ENCODE measurements around the gene DGKZ.

The DGKZ gene

DNA sequence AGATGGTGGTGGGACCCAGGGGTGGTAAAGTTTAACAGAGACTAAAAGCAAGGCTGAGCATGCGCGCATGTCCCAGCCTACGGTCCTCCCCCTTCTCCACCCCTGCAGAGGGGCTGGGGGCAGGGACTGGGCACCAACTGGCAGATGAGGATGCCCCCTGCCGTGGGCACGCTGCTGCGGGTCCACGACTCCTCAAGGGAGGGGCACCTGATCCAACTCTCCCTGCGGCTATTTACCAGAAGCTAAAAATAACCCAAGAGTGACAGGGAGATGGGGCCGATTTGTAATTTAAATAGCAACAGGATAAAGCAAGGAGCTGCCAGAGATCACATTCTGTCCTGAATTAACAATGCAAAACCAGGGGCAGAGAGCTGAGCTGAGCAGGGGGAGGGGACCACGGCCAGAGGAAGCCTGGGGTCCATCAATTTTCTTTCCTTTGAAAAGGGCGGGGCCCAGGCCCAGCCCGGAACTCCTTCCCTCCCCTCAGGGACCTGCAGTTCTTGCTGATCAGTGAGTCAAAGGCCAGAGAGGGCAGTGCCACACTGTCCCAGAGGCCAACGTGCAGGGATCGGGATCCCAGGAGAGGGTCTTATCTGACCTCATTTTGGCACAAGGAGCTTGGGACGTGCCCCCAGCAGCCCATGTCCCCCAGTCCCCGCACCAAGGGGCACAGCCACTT is 8.1 kb upstream of the DGKZ start:
- Histone ChIP-seq H3K9me3 (replicated peaks; ENCODE audit: low read length) (no peaks in the 10 kb centered on the region), H3K4me3 (ENCODE audit: low read length) (no peak overlapping the region), H3K4me1 (ENCODE audit: control insufficient read depth, insufficient read depth, low read length) (peaks cover 6% of the 10 kb centered on the region)

GRCh38 chr11:46339816-46340215 is 7.4 kb upstream of the DGKZ start:
- peaks cover 44% of the 10 kb centered on the region for H3K27me3 ChIP-seq (ENCODE audit: control insufficient read depth, insufficient read depth, low read length)
- no peak overlapping the region for H3K4me2 ChIP-seq (ENCODE audit: low read length)
- no peak overlapping the region for H3K4me3 ChIP-seq (ENCODE audit: low read length)
- H3K9ac ChIP-seq (ENCODE audit: low read depth, low read length) = no peak overlapping the region
- no peaks in the 10 kb centered on the region for H3K36me3 ChIP-seq (ENCODE audit: insufficient read depth, low read length)
- peaks cover 6% of the 10 kb centered on the region for H3K4me1 ChIP-seq (ENCODE audit: control insufficient read depth, insufficient read depth, low read length)
- H3K9me3 ChIP-seq (replicated peaks; ENCODE audit: low read length) = no peaks in the 10 kb centered on the region

More for the DNA sequence above, 8.1 kb upstream of the DGKZ start:
- Histone ChIP-seq H3K27me3 (ENCODE audit: control insufficient read depth, insufficient read depth, low read length) (peaks cover 46% of the 10 kb centered on the region), H3K36me3 (ENCODE audit: insufficient read depth, low read length) (no peaks in the 10 kb centered on the region), H3K9ac (ENCODE audit: low read depth, low read length) (no peak overlapping the region), H3K4me2 (ENCODE audit: low read length) (no peak overlapping the region)

DNA sequence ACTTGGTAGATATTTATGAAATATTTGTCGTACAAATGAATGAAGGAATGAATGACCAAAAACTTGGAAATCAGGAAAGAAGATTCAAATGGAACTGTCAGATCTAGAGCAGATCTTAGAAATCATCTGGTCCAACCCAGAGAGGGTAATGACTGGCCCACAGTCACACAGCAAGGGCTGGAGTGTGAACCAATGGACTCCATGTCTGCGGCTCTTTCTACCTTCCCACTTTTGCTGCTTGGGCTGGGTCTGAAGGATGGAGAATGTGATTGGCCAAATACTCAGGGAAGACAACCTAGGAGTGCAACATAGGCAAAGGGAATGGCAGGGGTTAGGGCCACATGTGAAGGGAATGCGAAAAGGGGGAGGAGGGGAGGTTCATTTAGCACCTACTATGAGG is 5.8 kb upstream of the DGKZ start:
- H3K9me3 ChIP-seq (replicated peaks; ENCODE audit: low read length) = no peaks in the 10 kb centered on the region
- peaks cover 53% of the 10 kb centered on the region for H3K27me3 ChIP-seq (ENCODE audit: control insufficient read depth, insufficient read depth, low read length)
- H3K9ac ChIP-seq (ENCODE audit: low read depth, low read length) = no peak overlapping the region
- no peaks in the 10 kb centered on the region for H3K36me3 ChIP-seq (ENCODE audit: insufficient read depth, low read length)
- no peak overlapping the region for H3K4me2 ChIP-seq (ENCODE audit: low read length)
- no peak overlapping the region for H3K4me3 ChIP-seq (ENCODE audit: low read length)
- peaks cover 6% of the 10 kb centered on the region for H3K4me1 ChIP-seq (ENCODE audit: control insufficient read depth, insufficient read depth, low read length)

DNA sequence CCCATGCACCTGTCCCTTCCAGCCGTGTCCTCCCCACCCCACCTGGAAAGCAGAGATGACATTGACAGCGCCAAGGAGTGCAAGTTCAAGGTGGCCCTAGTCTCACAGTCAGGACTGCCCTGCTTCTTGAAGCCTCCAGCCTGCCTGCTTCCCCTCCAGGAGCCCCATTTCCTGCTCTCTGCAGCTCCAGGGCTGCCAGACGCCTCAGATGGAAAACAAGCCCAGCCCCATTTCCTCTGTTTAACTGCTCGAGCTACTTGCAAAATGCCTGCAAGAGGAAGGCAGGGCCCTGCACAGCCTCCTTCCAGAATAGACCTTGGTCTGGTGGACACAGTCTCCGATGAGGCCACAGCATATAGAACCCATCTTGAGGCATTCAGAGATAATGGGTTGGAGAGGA is 5.0 kb upstream of the DGKZ start:
- no peak overlapping the region for H3K4me2 ChIP-seq (ENCODE audit: low read length)
- no peak overlapping the region for H3K4me3 ChIP-seq (ENCODE audit: low read length)
- no peaks in the 10 kb centered on the region for H3K9me3 ChIP-seq (replicated peaks; ENCODE audit: low read length)
- no peak overlapping the region for H3K9ac ChIP-seq (ENCODE audit: low read depth, low read length)
- peaks cover 53% of the 10 kb centered on the region for H3K27me3 ChIP-seq (ENCODE audit: control insufficient read depth, insufficient read depth, low read length)
- H3K4me1 ChIP-seq (ENCODE audit: control insufficient read depth, insufficient read depth, low read length) = peaks cover 10% of the 10 kb centered on the region
- no peaks in the 10 kb centered on the region for H3K36me3 ChIP-seq (ENCODE audit: insufficient read depth, low read length)

DNA sequence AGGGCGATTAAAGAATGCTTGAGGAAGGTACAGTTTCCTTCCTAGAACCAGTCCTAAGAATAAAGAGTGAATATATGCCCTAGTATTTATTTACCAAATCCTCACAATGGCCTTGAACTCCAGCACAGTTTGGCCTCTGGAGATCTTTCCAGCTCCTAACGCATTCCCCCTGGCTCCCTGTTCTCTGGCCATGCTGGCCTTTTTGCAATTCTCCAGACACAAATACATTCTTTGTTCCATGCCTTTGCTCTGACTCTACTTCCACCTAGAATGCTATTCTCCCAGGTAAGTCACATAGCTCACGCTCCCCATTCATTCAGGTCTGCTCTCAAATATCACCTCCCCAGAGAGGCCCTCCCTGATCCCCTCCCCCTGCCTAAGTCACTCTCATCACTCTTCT is 3.7 kb upstream of the DGKZ start:
- peaks cover 53% of the 10 kb centered on the region for H3K27me3 ChIP-seq (ENCODE audit: control insufficient read depth, insufficient read depth, low read length)
- H3K4me1 ChIP-seq (ENCODE audit: control insufficient read depth, insufficient read depth, low read length) = peaks cover 16% of the 10 kb centered on the region
- no peak overlapping the region for H3K4me2 ChIP-seq (ENCODE audit: low read length)
- no peak overlapping the region for H3K4me3 ChIP-seq (ENCODE audit: low read length)
- no peak overlapping the region for H3K9ac ChIP-seq (ENCODE audit: low read depth, low read length)
- no peaks in the 10 kb centered on the region for H3K36me3 ChIP-seq (ENCODE audit: insufficient read depth, low read length)
- H3K9me3 ChIP-seq (replicated peaks; ENCODE audit: low read length) = no peaks in the 10 kb centered on the region

DNA sequence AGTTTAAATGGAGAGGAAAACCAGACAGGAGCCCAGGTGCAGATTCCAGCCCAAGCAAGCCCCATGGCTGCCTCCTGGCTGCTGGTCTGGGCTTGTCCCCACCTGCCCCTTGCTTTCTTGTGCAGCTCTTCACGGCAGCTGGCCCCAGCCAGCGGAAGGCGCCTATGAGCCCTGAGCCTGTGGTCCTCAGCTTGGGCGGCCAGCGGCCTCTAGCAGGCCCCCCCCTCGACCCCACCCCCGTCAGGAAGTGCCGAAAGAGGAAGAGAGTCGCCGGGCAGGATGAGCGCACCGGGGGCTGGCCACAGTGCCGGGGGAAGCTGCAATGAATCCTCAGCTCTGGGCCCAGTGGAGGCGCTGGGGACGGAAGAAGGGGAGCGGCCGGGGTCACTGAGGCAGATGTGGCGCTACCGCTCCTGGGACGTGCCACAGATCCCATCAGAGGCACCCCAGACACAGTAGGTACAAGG is 2.1 kb upstream of the DGKZ start:
- Histone ChIP-seq H3K9me3 (replicated peaks; ENCODE audit: low read length) (no peaks in the 10 kb centered on the region), H3K36me3 (ENCODE audit: insufficient read depth, low read length) (no peaks in the 10 kb centered on the region), H3K4me1 (ENCODE audit: control insufficient read depth, insufficient read depth, low read length) (peaks cover 17% of the 10 kb centered on the region), H3K9ac (ENCODE audit: low read depth, low read length) (no peak overlapping the region), H3K4me3 (ENCODE audit: low read length) (no peak overlapping the region), H3K27me3 (ENCODE audit: control insufficient read depth, insufficient read depth, low read length) (peaks cover 41% of the 10 kb centered on the region), H3K4me2 (ENCODE audit: low read length) (no peak overlapping the region)

GRCh38 chr11:46345881-46346484 is 1.3 kb upstream of the DGKZ start:
- Histone ChIP-seq H3K9ac (ENCODE audit: low read depth, low read length) (no peak overlapping the region), H3K4me2 (ENCODE audit: low read length) (no peak overlapping the region), H3K27me3 (ENCODE audit: control insufficient read depth, insufficient read depth, low read length) (peaks cover 34% of the 10 kb centered on the region), H3K4me1 (ENCODE audit: control insufficient read depth, insufficient read depth, low read length) (peaks cover 17% of the 10 kb centered on the region), H3K36me3 (ENCODE audit: insufficient read depth, low read length) (no peaks in the 10 kb centered on the region), H3K4me3 (ENCODE audit: low read length) (no peak overlapping the region), H3K9me3 (replicated peaks; ENCODE audit: low read length) (no peaks in the 10 kb centered on the region)

GRCh38 chr11:46347637-46348311 is 511 bp downstream of the DGKZ start:
- H3K36me3 ChIP-seq (ENCODE audit: insufficient read depth, low read length) = no peaks in the 10 kb centered on the region
- no peaks in the 10 kb centered on the region for H3K9me3 ChIP-seq (replicated peaks; ENCODE audit: low read length)
- H3K9ac ChIP-seq (ENCODE audit: low read depth, low read length) = peak overlapping the region; percentile 89
- peak overlapping the region; percentile 100 for H3K4me2 ChIP-seq (ENCODE audit: low read length)
- peaks cover 21% of the 10 kb centered on the region for H3K27me3 ChIP-seq (ENCODE audit: control insufficient read depth, insufficient read depth, low read length)
- H3K4me3 ChIP-seq (ENCODE audit: low read length) = peak overlapping the region; percentile 93
- H3K4me1 ChIP-seq (ENCODE audit: control insufficient read depth, insufficient read depth, low read length) = peaks cover 28% of the 10 kb centered on the region

DNA sequence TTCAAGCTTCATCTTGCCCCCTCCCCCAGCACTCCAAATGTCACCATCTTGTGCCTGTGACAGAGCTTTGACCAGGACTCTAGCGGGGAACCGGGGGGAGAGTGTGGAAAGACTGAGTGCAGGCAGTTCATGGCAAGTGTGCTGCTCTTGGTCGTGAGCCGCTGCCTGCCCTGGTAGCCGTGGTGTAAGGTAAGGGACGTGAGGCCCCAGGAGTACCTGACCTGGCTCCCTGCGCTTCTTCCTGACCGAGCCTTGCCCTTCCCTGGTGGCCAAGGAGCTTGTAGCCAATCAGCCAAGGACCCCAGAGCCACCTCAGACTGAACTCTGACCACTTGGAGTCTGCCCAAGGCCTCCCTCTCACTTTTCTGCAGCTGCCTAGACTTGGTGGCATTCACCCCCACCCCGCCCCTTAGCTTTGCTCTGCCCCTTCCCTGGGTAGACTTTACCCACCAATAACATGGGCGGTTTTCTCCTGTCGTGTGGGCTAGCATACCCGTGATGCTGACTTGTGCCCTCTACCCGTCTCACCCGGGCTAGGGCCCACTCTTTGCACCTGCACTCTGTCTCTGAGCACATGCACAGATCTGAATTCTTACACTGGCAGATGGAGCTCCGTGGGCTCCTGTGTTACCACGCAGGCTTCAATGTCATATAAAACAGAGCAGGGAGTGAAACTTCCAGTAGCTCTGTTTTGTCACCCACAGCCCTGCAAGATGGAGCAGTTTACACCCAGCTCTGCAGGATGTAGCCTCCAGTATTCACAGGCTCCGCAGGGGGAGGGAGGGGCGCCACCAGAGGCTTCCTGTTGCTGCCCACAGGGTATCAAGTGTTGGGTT is 1.5 kb downstream of the DGKZ start:
- Histone ChIP-seq H3K4me3 (ENCODE audit: low read length) (peak overlapping the region; percentile 93), H3K4me2 (ENCODE audit: low read length) (peak overlapping the region; percentile 100), H3K9me3 (replicated peaks; ENCODE audit: low read length) (no peaks in the 10 kb centered on the region), H3K4me1 (ENCODE audit: control insufficient read depth, insufficient read depth, low read length) (peaks cover 34% of the 10 kb centered on the region), H3K27me3 (ENCODE audit: control insufficient read depth, insufficient read depth, low read length) (peaks cover 12% of the 10 kb centered on the region), H3K9ac (ENCODE audit: low read depth, low read length) (peak overlapping the region; percentile 89), H3K36me3 (ENCODE audit: insufficient read depth, low read length) (no peaks in the 10 kb centered on the region)

GRCh38 chr11:46350695-46351094 is 3.4 kb downstream of the DGKZ start:
- no peak overlapping the region for H3K9ac ChIP-seq (ENCODE audit: low read depth, low read length)
- H3K36me3 ChIP-seq (ENCODE audit: insufficient read depth, low read length) = no peaks in the 10 kb centered on the region
- H3K4me3 ChIP-seq (ENCODE audit: low read length) = no peak overlapping the region
- no peaks in the 10 kb centered on the region for H3K9me3 ChIP-seq (replicated peaks; ENCODE audit: low read length)
- H3K4me1 ChIP-seq (ENCODE audit: control insufficient read depth, insufficient read depth, low read length) = peaks cover 36% of the 10 kb centered on the region
- no peak overlapping the region for H3K4me2 ChIP-seq (ENCODE audit: low read length)
- peaks cover 6% of the 10 kb centered on the region for H3K27me3 ChIP-seq (ENCODE audit: control insufficient read depth, insufficient read depth, low read length)

DNA sequence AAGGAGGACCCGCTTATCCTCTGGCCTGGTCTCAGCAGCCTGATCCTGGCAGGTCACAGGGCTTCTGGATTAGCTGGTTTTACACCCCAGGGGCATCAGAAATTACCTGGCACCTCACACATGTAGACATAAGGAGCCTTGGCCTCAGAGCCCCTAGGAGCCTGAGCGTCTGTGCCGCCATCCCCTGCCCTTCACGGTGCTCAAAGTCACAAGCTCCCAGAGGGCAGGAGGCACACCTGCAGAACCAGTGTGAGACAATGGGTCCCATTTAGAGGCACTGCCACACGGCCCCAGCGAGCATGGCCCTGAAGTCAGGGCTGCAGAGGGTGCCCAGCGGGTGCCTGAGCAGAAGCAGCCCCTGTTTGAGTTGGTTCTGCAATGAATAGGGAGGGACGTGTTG is 3.9 kb downstream of the DGKZ start:
- H3K36me3 ChIP-seq (ENCODE audit: insufficient read depth, low read length) = no peaks in the 10 kb centered on the region
- H3K4me3 ChIP-seq (ENCODE audit: low read length) = no peak overlapping the region
- no peak overlapping the region for H3K4me2 ChIP-seq (ENCODE audit: low read length)
- H3K27me3 ChIP-seq (ENCODE audit: control insufficient read depth, insufficient read depth, low read length) = peaks cover 3% of the 10 kb centered on the region
- no peaks in the 10 kb centered on the region for H3K9me3 ChIP-seq (replicated peaks; ENCODE audit: low read length)
- no peak overlapping the region for H3K9ac ChIP-seq (ENCODE audit: low read depth, low read length)
- H3K4me1 ChIP-seq (ENCODE audit: control insufficient read depth, insufficient read depth, low read length) = peaks cover 36% of the 10 kb centered on the region

All from skeletal muscle satellite cell (primary cell).